IMR-90 (cell line): ENCODE measurements around the gene GNAO1.

ENCODE experiments used
- CHD1 ChIP-seq: IDR thresholded peaks from 2 replicates; pipeline ENCODE4 v1.6.1; 2012; ENCODE audit warnings: low read depth, low read length, improper control_type of control experiment
- FOS ChIP-seq: fragments of 150-350 bp; IDR thresholded peaks from 2 replicates; pipeline ENCODE4 v1.6.1; 2016; ENCODE audit warnings: low read depth, low read length
- MAZ ChIP-seq: IDR thresholded peaks from 2 replicates; pipeline ENCODE4 v1.6.1; 2012; ENCODE audit warnings: low read depth, mild to moderate bottlenecking, low read length, improper control_type of control experiment, moderate library complexity, borderline replicate concordance
- MXI1 ChIP-seq: IDR thresholded peaks from 2 replicates; pipeline ENCODE4 v1.6.1; 2012; ENCODE audit warnings: low read depth, mild to moderate bottlenecking, low read length, moderate library complexity, borderline replicate concordance
- NFE2L2 ChIP-seq: fragments of 150-350 bp; IDR thresholded peaks from 2 replicates; pipeline ENCODE4 v1.6.1; 2016; ENCODE audit warnings: low read depth, mild to moderate bottlenecking, low read length
- POLR2A ChIP-seq: IDR thresholded peaks from 2 replicates; pipeline ENCODE4 v1.6.1; 2012; ENCODE audit warnings: mild to moderate bottlenecking, low read depth, low read length
- RCOR1 ChIP-seq: IDR thresholded peaks from 2 replicates; pipeline ENCODE4 v1.6.1; 2012; ENCODE audit warnings: mild to moderate bottlenecking, low read length, improper control_type of control experiment; ENCODE audit not compliant: insufficient replicate concordance
- RFX5 ChIP-seq: IDR thresholded peaks from 2 replicates; pipeline ENCODE4 v1.8.0; 2012; ENCODE audit warnings: low read depth, mild to moderate bottlenecking, low read length, moderate library complexity
- SMC3 ChIP-seq: fragments of 150-350 bp; IDR thresholded peaks from 2 replicates; pipeline ENCODE4 v1.6.1; 2016; ENCODE audit warnings: low read depth, mild to moderate bottlenecking, antibody characterized with exemption, low read length, moderate library complexity
- TF ChIP-seq, protein P1 (sequence below): conservative IDR thresholded peaks from 2 replicates; pipeline ENCODE4 v1.5.1; 2012; ENCODE audit warnings: mild to moderate bottlenecking, low read depth, low read length, improper control_type of control experiment
- TF ChIP-seq, protein P2 (sequence below): fragments of 150-350 bp; IDR thresholded peaks from 2 replicates; pipeline ENCODE4 v1.6.1; 2016; ENCODE audit warnings: low read depth, mild to moderate bottlenecking, low read length, moderate library complexity, borderline replicate concordance
- TF ChIP-seq, protein P3 (sequence below): fragments of 150-350 bp; IDR thresholded peaks from 2 replicates; pipeline ENCODE4 v1.6.1; 2017; ENCODE audit warnings: mild to moderate bottlenecking, antibody characterized with exemption, low read length, low read depth

DNA sequence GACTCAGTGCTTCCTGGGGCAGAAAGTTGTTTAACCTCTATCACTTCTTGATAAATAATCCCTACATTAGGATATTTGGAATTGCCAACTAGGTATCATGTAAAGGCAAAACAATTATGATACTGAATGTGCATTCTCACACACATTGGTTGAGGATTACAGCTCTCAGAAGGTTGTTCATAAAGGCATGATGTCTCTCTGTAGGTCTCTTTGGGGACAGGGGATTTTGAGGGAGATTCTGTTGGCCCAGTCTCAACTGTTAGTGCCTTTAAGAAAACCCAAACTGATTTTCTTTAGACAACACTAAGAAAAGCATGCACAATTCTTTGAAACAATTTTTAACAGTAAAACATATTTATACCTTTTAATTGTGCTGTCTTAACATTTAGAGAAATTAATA is 56.5 kb downstream of the GNAO1 start:
- TF ChIP-seq, protein P1, sequence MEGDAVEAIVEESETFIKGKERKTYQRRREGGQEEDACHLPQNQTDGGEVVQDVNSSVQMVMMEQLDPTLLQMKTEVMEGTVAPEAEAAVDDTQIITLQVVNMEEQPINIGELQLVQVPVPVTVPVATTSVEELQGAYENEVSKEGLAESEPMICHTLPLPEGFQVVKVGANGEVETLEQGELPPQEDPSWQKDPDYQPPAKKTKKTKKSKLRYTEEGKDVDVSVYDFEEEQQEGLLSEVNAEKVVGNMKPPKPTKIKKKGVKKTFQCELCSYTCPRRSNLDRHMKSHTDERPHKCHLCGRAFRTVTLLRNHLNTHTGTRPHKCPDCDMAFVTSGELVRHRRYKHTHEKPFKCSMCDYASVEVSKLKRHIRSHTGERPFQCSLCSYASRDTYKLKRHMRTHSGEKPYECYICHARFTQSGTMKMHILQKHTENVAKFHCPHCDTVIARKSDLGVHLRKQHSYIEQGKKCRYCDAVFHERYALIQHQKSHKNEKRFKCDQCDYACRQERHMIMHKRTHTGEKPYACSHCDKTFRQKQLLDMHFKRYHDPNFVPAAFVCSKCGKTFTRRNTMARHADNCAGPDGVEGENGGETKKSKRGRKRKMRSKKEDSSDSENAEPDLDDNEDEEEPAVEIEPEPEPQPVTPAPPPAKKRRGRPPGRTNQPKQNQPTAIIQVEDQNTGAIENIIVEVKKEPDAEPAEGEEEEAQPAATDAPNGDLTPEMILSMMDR = no peak
- no peak for TF ChIP-seq POLR2A
- TF ChIP-seq MXI1 = no peak
- TF ChIP-seq RFX5 = no peak
- TF ChIP-seq, protein P2, sequence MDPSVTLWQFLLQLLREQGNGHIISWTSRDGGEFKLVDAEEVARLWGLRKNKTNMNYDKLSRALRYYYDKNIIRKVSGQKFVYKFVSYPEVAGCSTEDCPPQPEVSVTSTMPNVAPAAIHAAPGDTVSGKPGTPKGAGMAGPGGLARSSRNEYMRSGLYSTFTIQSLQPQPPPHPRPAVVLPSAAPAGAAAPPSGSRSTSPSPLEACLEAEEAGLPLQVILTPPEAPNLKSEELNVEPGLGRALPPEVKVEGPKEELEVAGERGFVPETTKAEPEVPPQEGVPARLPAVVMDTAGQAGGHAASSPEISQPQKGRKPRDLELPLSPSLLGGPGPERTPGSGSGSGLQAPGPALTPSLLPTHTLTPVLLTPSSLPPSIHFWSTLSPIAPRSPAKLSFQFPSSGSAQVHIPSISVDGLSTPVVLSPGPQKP = no peak
- TF ChIP-seq MAZ = no peak
- no peak for TF ChIP-seq RCOR1
- TF ChIP-seq SMC3 = no peak
- TF ChIP-seq FOS = no peak
- TF ChIP-seq, protein P3, sequence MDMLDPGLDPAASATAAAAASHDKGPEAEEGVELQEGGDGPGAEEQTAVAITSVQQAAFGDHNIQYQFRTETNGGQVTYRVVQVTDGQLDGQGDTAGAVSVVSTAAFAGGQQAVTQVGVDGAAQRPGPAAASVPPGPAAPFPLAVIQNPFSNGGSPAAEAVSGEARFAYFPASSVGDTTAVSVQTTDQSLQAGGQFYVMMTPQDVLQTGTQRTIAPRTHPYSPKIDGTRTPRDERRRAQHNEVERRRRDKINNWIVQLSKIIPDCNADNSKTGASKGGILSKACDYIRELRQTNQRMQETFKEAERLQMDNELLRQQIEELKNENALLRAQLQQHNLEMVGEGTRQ = no peak
- no peak for TF ChIP-seq CHD1
- TF ChIP-seq NFE2L2 = no peak
